ENCODE measurements around the gene KLF14. TPM values are rescaled to one million over a fixed set of nuclear protein-coding genes. Genes with fewer than 3 reads are reported as not detected.
"Not testable (repeated sequence)": the region's sequence is repeated elsewhere in the genome, so short reads cannot be mapped to it uniquely, and the experiment has no call there.

KLF14 gene
- not detected in 2 replicates for total RNA-seq

DNA sequence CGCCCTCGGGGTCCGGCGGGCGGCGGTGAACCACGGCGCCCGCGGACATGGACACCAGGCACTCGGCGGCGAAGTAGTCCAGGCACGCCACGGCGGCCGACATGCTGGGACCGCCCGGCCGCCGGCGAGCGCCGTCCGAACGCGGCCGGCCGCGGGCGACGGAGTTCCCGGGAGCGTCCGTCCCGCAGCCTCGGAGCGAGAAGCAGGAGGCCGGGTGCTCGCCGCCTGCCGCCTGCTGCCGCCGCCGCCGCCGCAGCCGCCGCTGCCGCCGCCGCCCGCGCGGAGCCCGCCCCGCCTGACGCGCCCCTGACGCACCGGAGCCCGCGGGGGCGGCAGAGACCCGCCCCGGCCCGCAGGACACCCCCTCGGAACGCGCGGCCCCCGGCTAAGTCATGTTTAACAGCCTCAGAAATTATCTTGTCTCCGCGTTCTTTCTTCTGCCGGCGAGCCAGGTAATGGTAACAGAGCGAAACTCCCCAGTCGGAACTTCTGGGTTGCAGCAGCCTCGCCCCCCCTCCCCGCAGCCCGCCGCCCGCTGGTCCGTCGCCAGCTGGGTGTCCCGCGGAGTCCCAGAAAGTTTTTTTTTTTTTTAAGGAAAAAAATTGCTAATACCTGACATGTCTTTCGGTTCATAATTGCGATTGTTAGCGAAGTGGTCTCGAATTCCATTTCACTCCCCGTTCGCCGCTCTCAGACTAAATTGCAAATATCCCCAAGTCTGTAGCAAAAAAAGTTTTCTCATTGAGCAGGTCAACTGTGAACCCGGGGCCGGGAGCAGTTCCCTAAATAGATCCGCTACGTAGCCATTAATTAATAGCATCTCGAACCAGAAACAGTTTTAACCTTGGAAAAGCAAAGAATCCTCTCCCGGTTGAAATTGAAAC, at the start of gene KLF14:
TSS of gene KLF14 (minus strand) at position 277 of the 884 bp plus-strand sequence. CDS start at position 103, 174 bp downstream.
- intact Hi-C loops (cut with micrococcal nuclease), result loop anchor here (5.0 to 10.0 kb wide), 2 partner anchors 67 to 249 kb away; partner anchors contain the start of gene COPG2

DNA sequence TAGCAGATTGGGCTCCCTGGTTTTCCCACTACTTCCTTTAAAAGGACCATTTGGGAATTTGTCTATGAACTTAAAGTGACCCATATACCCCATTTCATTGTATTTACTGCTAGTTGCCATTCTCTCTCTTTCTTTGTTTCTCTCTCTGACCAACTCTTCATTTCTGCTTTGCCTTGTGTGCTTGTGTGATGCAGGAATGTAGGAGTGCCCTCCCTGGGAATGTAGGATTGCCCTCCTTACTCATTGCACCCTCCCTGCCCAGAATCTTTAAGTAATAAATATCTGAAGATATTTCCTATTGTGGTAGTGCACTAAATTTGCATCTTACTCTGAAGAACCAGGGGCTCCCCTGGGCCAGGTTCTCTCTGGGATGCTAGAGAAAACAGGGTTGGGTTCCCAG, 47.3 kb upstream of the KLF14 start:
- intact Hi-C loops (cut with micrococcal nuclease), result no loop called here

DNA sequence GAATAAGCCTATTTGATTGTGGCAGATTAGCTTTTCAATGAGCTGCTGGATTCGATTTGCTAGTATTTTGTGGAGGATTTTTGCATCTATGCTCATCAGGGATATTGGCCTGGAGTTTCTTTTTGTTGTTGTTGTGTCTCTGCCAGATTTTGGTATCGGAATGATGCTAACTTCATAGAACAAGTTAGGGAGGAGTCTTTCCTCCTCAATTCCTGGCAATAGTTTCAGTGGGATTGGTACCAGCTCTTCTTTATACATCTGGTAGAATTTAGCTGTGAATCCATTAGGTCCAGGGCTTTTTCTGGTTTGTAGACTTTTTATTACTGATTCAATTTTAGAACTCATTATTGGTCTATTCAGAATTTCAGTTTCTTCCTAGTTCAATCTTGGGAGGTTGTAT, 43.4 kb upstream of the KLF14 start:
- intact Hi-C loops (cut with micrococcal nuclease), result no loop called here

DNA sequence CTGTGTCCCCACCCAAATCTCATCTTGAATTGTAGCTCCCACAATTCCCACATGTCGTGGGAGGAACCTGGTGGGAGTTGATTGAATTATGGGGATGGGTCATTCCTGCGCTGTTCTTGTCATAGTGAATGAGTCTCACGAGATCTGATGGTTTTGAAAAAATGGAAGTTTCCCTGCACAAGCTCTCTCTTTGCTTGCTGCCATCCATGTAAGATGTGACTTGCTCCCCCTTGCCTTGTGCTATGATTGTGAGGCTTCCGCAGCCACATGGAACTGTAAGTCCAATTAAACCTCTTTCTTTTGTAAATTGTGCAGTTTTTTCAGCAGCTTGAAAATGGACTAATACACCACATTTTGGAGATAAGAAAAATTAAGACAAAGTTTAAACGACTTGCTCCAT, 38.4 kb upstream of the KLF14 start:
- intact Hi-C loops (cut with micrococcal nuclease), result not testable (repeated sequence)

DNA sequence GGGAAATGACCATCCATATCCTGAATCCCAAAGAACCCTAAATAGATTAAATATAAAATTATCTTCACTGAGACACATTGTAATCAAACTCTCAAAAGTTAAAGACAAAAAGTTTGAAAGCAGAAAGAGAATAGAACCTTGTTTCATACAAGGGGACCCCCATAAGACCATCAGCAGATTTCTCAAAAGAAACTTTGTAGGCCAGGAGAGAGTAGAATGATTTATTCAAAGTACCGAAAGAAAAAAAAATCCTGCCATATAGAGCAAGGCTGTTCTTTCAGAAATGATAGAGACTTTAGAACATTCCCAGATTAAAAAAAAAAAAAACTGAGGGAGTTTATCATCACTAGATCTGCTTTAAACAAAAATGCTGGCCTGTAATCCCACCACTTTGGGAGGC, 34.8 kb upstream of the KLF14 start:
- intact Hi-C loops (cut with micrococcal nuclease), result no loop called here

DNA sequence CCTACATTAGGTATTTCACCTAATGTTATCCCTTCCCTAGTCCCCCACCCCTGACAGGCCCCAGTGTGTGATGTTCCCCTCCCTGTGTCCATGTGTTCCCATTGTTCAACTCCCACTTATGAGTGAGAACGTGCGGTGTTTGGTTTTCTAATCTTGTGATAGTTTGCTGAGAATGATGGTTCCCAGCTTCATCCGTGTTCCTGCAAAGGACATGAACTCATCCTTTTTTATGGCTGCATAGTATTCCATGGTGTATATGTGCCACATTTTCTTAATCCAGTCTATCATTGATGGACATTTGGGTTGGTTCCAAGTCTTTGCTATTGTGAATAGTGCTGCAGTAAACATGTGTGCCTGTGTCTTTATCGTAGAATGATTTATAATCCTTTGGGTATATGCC, 30.6 kb upstream of the KLF14 start:
- intact Hi-C loops (cut with micrococcal nuclease), result not testable (repeated sequence)

DNA sequence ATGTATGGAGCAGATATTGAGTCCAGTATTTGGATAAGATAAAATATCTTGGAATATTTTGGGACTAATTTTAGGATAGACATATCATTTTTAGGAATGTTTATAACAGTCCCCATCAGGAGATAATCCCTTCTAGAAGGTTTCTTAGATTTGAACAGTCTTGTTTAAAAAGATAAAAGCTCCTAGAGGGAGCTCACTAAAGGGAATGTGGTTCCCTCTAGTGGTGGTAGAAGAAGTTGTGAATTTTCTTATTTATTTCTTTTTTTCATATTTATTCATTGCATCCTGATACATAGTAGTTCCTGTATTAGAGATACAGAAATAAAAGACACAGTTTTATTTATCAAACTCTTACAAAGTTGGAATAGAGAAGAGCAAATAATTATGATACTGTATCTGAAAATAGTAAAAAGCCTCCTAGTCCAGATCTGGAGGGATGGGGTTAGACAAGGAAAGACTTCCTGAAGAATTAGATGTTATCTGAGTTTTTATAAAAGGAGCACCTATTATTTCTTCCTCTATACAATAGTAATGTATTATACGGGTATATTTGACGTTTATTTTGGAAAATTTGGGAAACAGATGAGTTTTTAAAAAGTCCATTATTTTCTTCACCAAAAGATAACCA, 24.5 kb upstream of the KLF14 start:
- intact Hi-C loops (cut with micrococcal nuclease), result loop anchor here (1.0 kb wide), 3 partner anchors 516 to 695 kb away; no protein-coding TSS in a partner anchor

DNA sequence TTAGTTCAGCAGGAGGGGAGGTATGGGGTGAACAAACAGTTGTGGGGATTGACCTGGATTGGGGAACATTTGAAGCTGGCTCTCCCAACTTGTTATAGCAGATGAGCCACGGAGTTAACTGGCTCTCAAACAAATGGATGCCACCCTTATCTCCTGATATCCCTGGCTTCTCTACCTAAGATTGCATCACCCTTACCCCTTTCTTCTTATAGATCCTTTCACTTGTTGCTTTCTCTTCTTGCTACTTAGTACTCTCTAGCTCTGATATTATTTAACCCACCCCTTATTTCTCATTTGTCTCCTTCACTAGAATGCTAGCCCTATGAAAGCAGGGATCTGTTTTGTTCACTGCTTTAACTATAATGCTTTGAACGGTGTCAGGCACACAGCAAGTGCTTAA, 22.3 kb upstream of the KLF14 start:
- intact Hi-C loops (cut with micrococcal nuclease), result no loop called here

DNA sequence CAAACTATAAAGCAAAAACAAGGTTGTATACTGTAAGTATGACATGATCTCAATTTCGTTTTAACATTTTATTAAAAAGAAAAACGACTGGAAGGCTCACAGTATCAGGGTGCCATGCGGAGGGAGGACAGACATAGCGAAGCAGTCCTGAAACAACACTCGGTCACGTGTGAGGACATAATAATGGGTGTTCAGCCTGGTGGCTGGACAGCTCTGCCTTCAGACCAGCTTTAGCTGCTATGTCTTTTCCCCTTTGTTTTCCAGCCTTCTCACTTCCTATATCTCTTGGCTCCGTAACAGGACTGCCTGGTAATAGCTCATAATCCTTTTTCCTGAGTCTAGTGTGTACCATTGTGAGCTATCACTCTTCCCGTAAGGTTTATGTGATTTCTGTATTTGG, 18.4 kb upstream of the KLF14 start:
- intact Hi-C loops (cut with micrococcal nuclease), result no loop called here

DNA sequence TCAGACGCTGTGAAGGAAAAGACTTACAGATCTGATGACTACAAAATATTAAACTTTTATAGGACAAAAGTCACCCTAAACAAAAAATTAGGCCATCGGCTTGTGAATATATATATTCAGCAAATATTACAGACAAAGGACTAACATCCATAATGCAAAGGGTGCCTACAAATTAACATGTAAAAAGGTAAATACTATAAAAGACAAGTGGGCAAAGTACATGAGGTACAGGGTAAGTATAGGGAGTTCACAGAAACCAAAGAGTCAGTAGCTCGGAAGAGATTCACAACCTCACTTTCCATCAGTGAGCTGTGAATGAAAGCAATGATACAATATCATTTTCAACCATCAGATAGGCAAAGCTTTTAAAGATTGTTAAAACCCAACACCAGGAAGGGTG, 16.7 kb upstream of the KLF14 start:
- intact Hi-C loops (cut with micrococcal nuclease), result no loop called here

DNA sequence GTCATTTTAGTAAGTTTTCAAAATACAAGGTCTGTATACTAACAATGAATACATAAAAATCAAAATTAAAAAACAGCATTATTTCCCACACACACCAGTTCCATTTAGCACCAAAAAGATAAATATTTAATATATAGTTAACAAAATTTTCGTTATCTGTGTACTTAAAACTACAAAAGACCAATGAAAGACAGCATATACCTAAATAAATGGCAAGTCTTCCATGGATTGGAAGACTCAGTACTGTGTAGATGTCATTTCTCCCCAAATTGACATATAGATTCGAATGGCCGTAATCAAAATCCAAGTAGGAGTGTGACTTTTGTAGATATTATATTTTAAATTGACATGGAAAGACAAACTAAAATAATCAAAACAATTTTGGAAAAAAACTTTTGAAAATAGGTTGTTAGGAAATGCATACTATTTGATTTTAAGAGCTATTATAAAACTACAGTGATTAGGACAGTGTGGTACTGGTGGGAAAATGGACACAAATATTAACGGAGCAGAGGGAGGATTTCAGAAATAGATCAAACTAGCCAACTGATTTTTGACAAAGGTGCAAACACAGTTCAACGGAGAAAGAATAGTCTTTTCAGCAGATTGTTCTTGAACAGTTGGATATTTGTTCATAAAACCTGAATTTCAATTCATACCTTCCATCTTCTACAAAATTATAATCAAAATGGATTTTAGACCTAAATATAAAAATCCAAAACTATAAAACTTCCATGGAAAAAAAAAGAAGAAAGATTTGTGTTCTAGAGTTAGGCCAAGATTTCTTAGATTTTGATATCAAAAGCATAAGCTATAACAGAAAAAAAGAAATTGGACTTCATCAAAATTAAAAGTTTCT, 14.8 kb upstream of the KLF14 start:
- intact Hi-C loops (cut with micrococcal nuclease), result no loop called here

DNA sequence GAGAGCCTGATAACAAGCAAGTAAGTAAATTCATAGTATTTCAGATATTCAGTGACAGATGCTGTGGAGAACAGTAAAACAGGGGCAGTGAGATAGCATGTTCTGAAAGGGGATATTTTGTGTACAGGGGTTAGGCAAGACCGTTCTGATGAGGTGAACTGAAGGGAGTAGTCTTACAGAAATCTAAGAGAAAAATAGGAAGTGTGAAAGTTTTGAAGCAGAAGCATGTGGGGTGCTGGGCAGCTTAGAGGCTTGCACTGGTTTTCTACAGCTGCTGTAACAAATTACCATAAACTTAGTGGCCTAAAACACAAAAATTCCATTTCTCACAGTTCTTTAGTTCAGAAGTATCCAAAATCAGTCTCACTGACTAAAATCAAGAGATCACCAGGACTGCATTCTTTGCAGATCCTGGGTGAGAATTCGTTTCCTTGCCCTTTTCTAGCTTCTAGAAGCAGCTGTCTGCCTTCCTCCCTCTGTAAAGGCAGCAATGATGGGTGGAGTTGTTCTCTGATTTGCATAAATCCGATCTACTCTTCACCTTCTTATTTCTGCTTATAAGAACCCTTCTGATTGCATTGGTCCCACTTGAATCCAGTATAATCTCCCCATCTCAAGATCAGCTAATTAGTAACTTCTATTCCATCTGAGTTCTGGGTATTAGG, 7.5 kb upstream of the KLF14 start:
- intact Hi-C loops (cut with micrococcal nuclease), result no loop called here

DNA sequence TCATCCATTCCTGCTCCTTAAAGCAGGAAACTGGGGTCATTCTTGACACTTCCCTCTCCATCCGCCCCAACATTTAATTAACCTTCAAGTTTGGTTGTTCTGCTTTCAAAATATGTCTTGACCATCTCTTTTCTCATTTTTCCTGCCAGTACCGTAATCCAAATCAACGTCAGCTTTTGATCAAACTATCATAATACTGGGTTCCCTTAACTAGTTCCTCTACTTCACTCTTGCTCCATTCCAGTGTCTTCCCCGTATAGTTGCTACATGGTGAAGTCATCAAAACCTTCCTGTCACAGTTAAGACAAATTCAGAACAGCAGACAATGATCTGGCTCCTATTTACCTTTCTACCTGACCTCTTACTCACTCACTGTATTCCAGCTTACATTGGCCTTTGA, 6.6 kb upstream of the KLF14 start:
- intact Hi-C loops (cut with micrococcal nuclease), result no loop called here

DNA sequence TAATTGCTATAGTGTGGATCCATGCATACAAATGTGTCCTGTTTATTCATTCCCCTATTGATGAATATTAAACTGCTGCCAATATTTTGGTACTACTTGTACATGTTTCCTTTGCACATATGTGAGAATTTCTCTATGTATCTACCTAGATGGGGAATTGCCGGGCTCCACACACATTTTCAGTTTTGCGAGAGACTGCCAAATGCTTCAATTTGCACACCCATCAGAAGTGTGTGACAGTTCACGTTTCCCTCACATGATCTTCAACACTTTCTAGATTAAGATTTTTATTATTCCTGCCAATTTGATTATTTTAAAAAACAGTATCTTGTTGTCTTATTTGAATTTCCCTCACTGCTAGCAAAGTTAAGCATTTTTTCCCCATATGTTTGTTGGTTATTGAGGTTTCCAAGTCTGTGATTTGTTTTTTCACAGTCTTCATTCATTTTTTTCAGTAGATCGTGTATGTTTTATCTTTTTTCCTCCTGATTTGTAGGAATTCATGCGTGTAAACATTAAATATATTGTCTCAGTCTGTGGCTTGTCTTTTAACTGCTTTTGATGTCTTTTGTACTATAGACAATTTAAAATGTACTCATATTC, 2.4 kb upstream of the KLF14 start:
- intact Hi-C loops (cut with micrococcal nuclease), result loop anchor here (10.0 kb wide), 1 partner anchor 252 kb away; no protein-coding TSS in a partner anchor

DNA sequence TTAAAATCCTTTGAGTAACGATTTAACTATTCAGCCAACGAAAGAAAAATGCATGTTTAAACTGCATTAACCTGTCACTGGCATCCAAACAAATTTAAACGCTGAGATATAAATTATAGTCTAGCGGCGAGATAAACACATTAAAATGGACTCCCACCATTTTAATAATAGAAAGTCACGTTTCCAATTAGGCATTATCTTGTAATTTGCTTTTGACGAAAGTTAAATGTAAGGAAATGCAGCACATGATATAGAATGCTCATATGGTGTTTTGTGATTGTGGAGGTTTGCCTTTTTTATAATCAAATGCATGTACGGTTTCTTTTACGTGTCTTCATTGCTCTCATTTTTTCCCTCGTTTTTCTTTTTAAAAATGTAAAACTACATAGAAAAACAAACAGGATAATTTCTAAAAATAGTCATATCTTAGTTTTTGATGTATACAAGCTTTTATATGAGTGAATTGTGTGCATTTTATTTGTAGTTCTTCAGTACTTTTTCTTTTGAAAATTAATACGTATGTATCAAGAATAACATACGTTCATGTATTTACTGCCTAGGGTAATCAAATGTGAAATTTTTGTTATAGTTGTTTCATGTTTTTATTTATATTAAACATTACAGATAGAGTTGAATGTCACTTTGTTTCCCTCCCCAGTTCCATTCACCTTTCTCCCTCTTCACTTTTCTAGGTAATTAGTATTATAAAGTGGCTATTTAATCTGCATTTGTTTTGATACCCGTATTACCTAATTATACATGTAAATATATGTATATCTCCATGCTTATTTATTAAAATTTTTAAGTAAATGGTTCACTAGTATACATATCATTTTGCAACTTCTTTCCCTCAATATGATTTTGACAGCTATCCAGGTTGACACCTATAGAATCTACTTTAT, 1.1 kb upstream of the KLF14 start:
- intact Hi-C loops (cut with micrococcal nuclease), result loop anchor here (5.0 to 10.0 kb wide), 2 partner anchors 68 to 250 kb away; partner anchors contain the start of gene COPG2

DNA sequence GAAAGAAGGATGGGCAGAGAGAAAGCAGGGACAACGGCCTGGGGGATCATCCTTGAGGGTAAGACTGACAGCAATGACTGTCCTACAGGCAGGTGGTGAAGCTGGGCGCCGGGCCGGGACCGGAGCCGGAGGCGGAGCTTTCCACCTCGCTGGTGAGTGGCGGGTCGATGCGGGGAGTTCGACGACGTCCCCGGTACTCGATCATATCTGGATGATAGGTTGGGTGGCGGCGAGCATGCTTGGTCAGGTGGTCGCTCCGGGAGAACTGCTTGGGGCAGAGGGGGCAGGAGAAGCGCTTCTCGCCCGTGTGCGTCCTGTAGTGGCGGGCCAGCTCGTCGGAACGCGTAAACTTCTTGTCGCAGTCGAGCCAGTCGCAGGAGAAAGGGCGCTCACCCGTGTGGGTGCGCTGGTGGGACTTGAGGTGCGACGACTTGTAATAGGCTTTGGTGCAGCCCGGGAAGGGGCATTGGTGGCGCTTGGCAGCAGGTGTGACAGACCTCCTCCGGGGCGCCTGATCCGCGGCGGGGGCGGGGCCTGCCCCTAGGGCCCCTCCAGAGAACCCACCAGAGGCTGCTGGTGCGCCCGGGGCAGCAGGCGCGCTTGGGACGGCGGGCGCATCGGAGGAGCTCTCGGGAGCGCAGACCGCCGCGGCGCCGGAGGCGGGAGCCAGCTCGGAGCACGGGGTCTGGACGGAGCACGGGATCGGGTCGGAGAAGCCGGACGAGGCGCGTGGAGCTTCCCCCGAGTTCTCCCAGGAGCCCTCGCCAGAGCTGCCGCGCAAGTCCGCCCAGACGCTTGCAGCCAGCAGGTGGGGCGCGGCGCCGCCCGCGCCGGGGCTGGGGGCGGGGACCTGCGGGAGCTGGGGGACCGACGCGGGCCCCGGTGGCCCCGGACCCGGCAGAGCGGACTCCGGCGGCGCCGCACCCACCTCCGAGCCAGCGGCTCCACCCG, 752 bp downstream of the KLF14 start:
- intact Hi-C loops (cut with micrococcal nuclease), result loop anchor here (5.0 to 10.0 kb wide), 2 partner anchors 66 to 248 kb away; partner anchors contain the start of gene COPG2

DNA sequence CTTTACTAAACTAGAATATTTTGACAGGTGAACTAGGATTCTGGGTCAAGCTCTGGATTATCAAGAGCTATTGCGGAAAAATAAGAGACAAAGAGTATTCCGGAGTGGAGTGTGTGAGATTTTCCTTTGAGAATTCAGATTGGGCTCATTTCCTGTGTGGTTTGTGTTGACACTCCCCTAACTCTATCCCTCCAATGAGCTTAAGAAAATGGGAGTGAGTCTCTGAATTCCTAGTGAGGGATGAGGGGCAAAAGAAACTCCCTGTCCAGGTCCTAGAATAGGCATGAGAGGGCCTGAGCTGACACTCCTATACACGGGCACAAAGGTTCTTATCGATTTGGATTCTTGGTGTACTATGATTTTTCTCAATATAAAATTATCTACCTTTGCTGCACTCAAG, 10.2 kb downstream of the KLF14 start:
- intact Hi-C loops (cut with micrococcal nuclease), result no loop called here

Measured in T-helper 2 cell treated with Interferon-gamma antibody and Interleukin-4, amounts not matched to agents 100 ng/mL and 5 ng/mL, for 36 hours (primary cell).